Left cardiac atrium (tissue), 4 donors: Measurements from ENCODE around the gene RFLNA. TPM values are rescaled to one million over a fixed set of nuclear protein-coding genes. Genes with fewer than 3 reads are reported as not detected.

ENCODE experiments used
- ATAC-seq, 2 donors: fragments of 200-7000 bp; cut with Tn5 transposase; one replicate each; pipeline ENCODE4 v1.9.1; 2020; ENCODE audit warnings: mild to moderate bottlenecking in 2 of 2, moderate library complexity in 2 of 2
- DNase-seq: peaks from one replicate; pipeline ENCODE4 v3.0.0-alpha.2; 2020
- intact Hi-C, 2 donors: fragments of 100-400 bp; cut with DNase I; formaldehyde crosslinking; loops; one replicate each; pipeline versions ENCODE4 v1.14.1 to v1.15.1; 2022 to 2023
- long read RNA-seq: library from polyadenylated mRNA; unstranded; transcript quantifications from one replicate; pipeline ENCODE4 v2.0.0, GENCODE V29; 2021
- total RNA-seq, 2 donors: library from RNA; stranded (reverse); fragmentation: NEBNext Ultra II Directional; extraction: Animal tissue kit (Norgen Biotek cat#: 25700); gene quantifications; one replicate each; pipeline ENCODE4 v1.2.1, GENCODE V29; 2021
- donor health status: DM: no; HTN: yes; CAD: no.
- donor health status: DM: no; HTN: yes; CAD: no; lungs with severe emphysema.
- donor health status: DM: yes; HTN: yes; CAD: no.
- donor health status: Dilated cardiomyopathy.

RFLNA gene, protein sequence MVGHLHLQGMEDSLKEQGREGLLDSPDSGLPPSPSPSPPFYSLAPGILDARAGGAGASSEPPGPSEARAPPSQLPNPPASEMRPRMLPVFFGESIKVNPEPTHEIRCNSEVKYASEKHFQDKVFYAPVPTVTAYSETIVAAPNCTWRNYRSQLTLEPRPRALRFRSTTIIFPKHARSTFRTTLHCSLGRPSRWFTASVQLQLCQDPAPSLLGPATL
- total RNA-seq, result under 1 TPM; 0.47 to 0.52 TPM
- long read RNA-seq, result 0 reads

DNA sequence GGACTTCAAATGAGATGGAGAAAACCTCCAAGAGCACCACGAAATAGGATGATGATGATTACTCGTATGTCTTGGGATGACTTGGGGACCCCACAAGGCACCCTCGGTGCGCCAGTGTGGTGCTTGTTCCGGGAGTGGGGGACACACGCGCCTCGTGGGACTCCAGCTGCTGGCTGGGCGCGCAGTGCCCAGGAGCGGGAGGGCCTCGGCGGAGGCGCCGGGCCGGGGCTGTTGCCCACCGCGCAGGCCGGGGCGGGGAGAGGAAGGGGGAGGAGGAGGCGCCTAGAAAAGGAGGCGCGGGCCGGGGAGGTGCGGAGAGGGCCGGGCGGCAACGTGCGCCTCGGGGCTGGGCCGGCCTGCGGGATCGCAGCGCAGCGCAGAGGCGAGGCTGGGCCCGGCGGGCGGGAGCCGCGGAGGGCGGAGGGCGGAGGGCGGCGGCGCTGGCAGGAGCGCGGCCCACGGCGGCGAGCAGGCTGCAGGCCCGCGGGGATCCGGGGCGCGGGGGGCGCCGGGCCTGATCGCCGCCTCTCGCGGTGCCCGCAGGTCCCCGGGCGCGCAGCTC lies at the start of gene RFLNA:
Gene RFLNA (plus strand): TSS at position 314 of the 562 bp plus-strand sequence. CDS start 337 bp downstream, outside the sequence.
- intact Hi-C loops, result no loop called here
- DNase-seq, result no peak
- peak; percentile 71 to 81 for ATAC-seq

DNA sequence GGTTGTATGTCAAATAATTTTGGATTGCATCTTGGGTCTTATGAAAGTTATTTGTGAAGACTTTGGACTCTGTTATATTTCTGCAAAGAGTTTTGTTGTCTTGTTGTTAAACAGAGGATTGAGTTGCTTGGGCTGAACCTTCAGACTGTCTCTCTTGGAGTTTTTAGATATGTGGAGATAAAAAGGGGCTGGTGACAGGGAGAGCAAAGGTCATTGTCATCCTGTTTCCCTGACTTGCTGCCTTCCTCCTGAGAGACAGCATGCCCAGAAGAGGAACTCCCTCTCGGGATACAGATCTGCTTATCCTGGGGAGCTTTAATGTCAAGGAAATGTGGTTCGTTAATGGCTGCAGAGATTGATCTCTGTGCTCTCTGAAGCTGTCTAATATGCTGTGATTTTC lies 47.6 kb upstream of the RFLNA start:
- DNase-seq (no peak), ATAC-seq (no peak)
- intact Hi-C loops, result no loop called here

DNA sequence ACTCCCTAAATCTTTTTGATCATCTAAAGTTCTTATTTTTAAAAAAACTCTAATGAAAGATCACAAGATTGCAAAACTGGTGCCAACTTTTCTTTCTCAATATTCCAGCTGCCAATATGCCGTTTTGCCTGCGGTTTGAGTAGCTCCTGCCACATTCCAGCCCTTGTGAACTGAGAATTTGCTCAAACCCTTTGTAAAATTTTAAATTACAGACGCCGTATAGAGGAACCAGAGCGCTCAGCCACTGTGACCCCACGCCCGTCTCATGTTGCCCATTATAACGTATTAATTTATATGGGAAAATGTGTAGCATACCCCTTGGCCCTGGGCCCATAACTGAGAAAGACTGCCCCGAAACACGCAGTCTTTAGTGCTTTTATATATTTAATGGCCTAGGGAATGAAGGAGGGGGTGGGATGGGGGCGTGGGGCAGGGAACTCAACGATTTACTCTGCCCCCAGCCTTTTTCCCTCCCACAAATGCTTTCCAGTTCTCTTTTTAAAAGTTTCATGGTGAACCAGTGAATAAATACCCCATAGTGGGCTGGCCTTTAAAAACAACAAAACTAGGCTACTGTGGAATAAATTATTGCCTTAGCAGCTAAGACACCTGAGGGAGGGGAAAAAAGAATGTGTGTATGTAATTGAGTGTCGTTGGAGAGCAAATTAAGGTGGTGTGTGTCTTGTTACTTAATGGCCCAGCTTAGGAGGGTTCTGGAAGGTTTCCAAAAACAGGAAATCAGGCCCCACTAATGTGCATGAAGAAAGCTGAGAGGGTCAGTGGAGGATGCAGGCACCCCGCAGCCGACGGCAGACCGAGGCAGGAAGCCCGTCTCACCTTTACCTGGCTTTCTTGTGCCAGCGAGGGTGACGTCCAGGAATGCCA lies 45.7 kb upstream of the RFLNA start:
- no peak for ATAC-seq
- DNase-seq, result no peak
- intact Hi-C loops, result no loop called here

DNA sequence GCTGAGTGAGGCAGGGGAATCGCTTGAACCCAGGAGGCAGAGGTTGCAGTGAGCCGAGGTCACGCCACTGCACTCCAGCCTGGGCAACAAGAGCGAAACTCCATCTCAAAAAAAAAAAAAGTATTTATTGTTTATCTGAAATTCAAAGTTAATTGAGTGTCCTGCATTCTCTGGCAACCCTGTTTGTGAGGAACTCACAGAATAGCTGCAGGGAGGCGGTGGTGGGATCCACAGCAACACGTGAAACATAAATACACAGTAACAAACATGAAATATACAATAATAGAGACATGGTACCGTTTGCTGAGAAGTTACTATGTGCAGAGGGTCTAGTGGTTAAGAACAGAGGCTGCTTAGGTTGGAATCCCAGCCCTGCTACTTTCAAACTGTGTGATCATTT lies 43.7 kb upstream of the RFLNA start:
- no peak for ATAC-seq
- intact Hi-C loops, result no loop called here

DNA sequence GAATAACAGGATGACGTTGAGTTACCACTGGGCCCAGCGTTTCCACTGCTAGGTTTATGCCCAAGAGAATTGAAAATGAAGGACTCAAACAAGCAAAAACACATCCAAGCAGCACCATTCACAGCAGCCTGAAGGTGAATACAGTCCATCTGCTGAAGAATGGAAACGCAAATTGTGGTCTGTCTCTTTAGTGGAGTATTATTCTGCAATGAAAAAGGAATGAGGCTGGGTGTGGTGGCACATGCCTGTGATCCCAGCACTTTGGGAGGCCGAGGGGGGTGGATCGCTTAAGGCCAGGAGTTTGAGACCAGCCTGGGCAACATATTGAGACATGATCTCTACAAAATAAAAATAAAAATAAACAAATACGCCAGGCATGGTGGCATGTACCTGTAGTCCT lies 41.9 kb upstream of the RFLNA start:
- no peak for ATAC-seq
- intact Hi-C loops, result no loop called here
- no peak for DNase-seq

More for the DNA sequence above, 43.7 kb upstream of the RFLNA start:
- no peak for DNase-seq

DNA sequence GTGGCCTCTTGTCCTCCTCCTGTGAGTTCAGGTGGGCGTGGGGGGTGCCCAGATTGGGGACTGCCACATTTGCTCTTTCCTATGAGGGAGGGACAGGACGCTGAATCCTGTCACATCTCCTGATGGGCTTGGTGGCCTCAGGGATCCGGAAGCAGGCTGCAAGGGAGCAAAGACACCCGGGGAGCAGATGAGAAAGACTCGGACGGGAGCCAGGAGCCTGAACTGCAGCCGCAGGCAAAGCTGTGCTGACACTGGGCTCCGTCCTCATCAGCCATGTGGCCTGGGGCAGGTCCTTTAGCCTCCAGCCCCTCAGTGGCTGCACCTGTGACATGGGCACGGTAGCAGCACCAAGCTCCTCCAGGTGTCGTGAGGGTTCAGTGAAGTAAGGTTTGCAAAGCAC lies 40.8 kb upstream of the RFLNA start:
- ATAC-seq, result no peak
- intact Hi-C loops, result no loop called here
- DNase-seq, result no peak

DNA sequence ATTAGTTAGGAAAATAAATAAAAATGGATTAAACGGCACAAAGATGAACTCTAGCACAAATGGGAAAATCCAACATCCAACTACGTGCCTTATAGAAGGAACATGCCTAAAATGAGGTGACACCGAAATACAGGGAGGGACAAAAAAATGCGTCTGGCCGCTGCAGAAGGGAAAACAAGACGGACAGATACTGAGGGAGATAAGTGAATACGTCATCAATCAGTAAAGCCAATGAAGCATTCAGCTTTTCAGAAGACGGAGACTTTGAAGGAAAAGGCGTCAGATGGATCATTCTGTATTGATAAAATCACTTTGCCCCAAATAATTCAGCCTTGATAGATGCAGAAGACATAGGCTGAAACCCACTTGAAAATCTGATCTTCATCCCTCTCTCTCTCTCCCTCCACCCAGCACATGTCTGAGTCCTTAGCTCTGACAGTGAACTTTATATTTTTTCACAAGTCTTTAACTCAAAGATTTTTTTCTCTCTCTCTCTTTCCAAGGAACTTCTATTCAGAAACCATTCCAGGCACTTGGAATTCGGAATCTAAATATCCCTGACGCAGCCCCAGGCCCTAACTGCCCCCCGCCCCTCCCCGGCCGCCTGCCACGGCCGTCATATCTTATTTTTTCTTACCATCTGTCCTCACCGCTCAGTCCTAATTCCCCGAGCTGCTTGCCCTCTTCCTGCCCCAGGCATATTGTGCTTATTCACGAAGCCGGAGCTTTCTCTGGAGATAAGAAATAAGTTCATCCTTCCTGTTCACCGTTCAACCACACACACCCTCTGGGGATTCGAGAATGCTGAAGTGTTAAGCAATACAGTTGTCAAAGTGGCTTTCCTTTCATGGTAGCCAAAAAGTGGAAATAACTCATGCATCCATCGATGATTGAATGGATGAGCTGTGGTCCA lies 35.5 kb upstream of the RFLNA start:
- intact Hi-C loops, result no loop called here
- peak in 1 of 2 donors; percentile 64 for ATAC-seq
- no peak for DNase-seq

DNA sequence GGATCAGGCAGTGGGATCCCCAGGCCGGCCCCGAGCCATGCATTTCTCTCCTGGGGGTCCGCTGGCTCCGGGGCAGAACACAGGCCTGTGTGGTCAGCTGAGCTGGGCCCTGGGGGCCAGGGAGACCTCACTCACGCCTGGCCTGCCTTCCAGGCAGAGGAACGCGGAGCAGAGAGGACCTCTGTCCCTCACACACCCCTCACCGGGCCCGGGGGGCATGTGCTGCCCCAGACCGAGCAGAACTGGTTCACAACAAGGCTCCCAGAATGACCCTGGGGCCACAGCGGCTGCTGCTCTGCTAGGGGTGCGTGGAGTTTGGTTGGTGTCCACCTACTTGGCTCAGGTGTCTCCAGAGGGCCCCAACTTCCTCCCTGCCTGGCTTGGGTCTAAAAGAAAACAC lies 33.0 kb upstream of the RFLNA start:
- intact Hi-C loops, result no loop called here
- no peak for ATAC-seq
- no peak for DNase-seq

DNA sequence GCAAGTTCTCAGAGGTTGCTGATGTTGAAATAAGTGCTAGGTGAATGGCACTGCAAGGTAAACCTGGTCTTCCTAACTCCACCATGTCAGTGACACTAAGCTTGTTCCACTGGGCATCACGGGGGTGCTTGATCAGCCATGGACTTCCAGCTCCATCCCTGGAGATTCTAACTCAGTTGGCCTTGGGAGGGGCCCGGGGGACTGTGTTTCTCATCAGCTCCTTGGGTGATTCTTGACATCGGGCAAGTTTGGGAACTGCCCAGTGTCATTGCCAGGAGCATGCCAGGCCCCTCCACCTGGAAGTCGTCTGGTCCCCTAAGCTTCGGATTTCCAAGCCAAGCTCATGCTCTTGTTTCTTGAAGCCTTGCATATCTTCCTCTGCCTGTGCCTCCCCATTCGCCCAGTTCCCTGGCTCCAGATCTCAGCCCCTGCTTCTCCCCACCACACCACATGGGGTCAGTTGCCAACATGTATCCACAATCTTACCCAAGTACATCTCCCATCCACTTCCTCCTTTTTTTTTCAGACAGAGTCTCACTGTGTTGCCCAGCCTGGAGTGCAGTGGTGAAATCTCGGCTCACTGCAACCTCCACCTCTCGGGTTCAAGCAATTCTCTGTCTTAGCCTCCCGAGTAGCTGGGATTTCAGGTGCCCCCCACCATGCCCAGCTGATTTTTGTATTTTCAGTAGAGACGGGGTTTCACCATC lies 30.7 kb upstream of the RFLNA start:
- intact Hi-C loops, result no loop called here
- DNase-seq (no peak), ATAC-seq (no peak)

DNA sequence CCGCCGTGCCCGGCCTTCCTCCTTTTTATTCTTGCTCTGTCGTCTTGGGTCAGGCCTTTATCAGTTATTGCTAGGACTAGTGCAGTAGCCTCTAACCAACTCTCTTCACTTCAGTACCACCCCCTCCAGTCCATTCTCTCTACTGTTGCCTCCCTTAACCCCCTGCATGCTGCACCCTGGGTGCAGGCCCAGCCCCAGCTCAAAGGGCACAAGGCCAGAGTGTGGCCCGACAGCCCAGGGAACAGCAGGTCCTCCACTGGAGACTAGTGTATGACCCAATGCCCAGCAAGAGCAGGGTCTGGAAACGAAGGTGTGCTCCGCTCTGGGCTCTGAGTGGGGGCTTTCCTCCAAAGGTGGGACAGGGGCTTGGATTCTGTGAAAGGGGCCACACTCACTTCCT lies 30.0 kb upstream of the RFLNA start:
- no peak for ATAC-seq
- DNase-seq, result no peak
- intact Hi-C loops, result no loop called here

DNA sequence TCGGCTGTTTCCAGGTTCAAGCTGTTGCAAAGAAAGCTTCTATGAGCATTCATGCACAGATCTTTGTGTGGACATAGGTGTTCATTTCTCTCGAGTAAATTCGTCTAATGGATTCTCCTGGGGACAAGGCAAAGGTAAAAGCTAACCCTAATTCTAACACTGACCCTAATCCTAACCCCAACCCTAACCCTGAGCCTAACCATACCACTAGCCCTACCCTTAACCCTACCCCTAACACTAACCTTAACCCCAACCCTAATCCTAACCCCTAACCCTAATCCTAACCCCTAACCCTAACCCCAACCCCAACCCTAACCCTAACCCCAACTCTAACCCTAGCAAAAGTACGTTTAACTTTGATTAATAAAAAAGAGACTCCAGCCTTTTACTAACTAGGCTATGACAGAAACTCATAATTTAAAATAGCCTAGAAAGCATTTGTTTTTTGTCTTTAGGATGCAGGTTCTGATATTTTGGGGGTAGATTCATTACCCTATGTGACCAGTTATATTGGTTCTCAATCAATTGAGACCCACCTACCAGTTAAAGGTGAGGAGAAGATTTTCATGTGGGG lies 27.6 kb upstream of the RFLNA start:
- no peak for DNase-seq
- intact Hi-C loops, result no loop called here
- ATAC-seq, result no peak

DNA sequence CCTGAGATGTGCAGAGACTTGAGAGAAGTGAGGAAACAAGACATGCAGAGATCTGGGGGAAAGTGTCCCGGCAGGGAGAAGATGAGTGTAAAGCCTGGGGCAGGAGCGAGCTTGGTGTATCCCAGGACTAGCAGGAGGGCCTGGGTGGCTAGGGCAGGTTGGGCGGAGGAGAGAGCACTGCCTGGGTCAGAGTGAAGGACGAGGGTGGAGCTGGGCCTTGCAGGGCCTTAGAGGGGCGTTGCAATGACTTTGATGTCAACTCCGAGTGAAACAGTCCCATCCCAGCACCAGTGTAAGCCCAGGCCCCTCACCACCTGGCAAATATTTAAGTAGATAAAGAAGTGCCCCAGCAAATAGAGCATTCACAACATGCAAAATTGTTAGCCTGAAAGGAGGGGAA lies 24.2 kb upstream of the RFLNA start:
- intact Hi-C loops, result no loop called here
- DNase-seq (no peak), ATAC-seq (no peak)

DNA sequence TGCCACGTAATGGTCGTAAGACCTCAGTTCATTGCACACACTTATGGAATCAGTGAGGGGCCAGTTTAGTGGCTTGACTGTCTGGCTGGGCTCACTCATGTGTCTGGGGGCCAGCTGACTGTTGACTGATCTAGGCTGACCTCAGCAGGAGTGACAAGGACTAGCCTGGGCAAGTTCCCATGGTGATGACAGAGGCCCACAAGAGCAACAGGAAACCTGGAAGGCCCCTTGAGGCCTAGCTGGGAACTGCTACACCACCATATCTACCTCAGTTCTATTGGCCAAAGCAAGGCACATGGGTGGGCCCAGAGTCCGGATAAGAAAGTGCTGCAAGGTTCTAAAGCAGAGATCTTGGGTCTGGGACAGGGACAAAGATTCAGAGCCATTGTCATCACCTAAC lies 21.3 kb upstream of the RFLNA start:
- DNase-seq (no peak), ATAC-seq (no peak)
- intact Hi-C loops, result no loop called here

DNA sequence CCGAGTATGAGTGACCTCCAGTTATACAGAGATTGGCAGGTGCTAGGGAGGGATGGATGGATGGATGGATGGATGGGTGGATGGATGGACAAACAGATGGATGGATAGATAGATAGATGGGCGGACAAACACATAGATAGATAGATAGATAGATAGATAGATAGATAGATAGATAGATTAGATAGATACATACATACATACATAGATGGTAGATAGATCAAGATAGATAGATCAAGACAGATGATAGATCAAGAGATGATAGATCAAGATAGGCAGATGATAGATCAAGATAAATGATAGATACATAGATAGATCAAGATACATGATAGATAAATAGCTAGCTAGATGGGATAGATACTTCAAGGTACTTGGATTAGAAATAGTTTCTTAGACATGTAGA lies 18.6 kb upstream of the RFLNA start:
- ATAC-seq, result no peak
- no peak for DNase-seq
- intact Hi-C loops, result no loop called here

DNA sequence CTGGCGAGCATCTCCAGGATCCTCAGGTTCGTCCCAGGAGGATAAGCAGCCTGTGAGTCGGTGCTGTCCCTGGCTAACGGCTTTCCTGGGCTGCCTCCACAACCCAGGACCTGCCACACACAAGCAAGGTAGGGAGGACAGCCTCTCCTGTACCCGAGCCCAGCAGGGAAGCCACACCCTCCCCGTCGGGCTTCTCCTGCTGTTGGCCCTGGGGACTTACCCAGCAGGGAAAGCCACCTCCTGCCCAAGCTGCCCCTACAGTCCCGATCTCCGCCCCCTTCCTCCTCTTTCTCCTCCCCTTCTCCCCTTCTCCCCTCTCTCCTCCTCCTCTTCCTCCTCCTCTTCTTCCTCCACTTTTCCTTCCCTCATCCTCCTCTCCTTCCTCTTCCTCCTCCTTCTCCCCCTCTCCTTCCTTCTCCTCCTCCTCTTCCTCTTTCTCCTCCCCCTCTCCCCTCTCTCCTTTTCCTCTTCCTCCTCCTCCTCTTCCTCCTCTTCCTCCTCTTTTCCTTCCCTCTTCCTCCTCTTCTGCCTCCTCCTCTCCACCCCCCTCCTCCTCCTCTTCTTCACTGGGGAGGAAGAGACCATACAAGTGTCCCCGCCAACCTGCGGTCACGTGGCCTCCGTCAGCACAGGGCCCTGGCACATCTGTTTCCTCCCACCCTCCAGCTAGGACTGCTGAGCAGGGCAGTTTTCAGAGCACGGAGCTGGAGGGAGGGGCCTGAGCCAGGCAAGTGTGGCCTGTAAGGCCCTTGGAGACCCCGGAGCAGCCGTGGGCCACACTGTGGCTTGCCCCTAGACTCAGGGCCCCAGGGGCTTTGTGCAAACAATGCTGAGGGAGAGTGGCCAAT lies 17.3 kb upstream of the RFLNA start:
- intact Hi-C loops, result no loop called here
- ATAC-seq, result no peak
- no peak for DNase-seq

DNA sequence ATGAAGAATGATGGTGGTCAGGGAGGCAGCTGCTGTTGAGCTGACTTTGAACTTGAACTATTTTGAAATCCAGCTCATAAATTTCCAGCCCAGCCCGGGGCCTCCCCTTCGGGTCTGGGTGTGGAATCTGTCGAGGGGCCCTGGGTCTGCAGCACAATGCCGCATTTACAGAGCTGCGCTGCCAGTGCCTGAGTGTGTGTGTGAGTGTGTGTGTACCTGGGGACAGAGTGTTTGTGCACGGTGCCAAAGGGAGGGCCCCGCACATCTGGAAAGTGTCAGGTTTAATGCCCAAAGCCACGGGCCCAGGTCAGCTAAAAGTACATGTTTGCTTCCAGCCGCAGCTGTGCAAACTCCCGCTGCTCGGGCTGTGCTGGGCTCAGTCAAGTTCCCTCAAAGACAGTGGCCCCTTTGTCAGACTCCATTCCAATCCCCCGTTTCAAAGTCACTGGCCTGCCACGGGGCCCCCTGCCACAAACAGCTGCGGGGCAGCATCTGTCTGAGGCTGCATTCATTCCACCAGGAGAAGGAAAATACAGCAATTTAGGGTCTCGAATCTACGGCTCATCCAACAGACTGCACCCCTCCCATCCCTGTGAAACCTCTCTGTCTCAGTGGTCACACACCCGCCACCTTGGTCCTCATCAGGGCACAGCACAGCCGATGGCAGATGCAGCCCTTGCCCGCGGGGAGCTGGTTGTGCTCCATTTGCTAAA lies 16.3 kb upstream of the RFLNA start:
- no peak for DNase-seq
- ATAC-seq, result no peak
- intact Hi-C loops, result no loop called here

DNA sequence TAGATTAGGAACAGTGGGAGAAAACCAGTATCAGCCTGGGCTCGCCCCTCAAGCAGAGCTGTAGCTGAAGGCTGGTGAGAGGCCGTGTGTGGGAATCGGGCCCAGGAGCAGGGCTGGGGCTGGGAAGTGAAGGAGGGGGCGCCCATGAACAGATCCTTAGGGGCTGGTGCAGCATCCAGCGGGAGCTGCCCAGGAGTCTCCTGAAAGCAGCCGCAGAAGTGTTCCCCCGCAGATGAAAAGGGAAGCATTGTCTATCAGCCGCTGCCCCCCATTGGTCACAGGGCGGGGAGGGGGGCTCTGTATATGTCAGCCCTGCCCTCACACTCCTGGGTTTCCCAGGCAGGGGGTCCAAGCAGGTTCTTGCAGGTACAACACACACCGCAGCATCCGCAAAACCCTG lies 15.6 kb upstream of the RFLNA start:
- DNase-seq (no peak), ATAC-seq (peak in 1 of 2 donors; percentile 14)
- intact Hi-C loops, result no loop called here
